GM23338 (cell line): ENCODE data around the gene PEDS1. TPM values are rescaled to one million over a fixed set of nuclear protein-coding genes. Genes with fewer than 3 reads are reported as not detected.

Source experiments
- CREB1 ChIP-seq: fragments of 250-450 bp; sonication (Bioruptor Pico); IDR thresholded peaks from 2 replicates; pipeline ENCODE4 v1.5.0; 2020; ENCODE audit warnings: low read depth, mild to moderate bottlenecking, moderate library complexity
- JUNB ChIP-seq: IDR thresholded peaks from one replicate; pipeline ENCODE4 v1.6.1; 2016; ENCODE audit warnings: antibody characterized with exemption; ENCODE audit not compliant: unreplicated experiment
- NANOG ChIP-seq: IDR thresholded peaks from 2 replicates; pipeline ENCODE4 v1.6.1; 2016; ENCODE audit warnings: antibody characterized with exemption, borderline replicate concordance
- POLR2AphosphoS5 ChIP-seq: IDR thresholded peaks from 2 replicates; pipeline ENCODE4 v1.6.1; 2016; ENCODE audit warnings: antibody characterized with exemption, low read depth
- STAT1 ChIP-seq: IDR thresholded peaks from one replicate; pipeline ENCODE4 v1.6.1; 2016; ENCODE audit warnings: antibody characterized with exemption; ENCODE audit not compliant: unreplicated experiment
- ZNF114 ChIP-seq: fragments of 250-450 bp; sonication (Bioruptor Pico); IDR thresholded peaks from 2 replicates; pipeline ENCODE4 v1.5.0; 2020; ENCODE audit warnings: mild to moderate bottlenecking, moderate library complexity
- polyA plus RNA-seq: library from polyadenylated mRNA; unstranded; fragments of >200 nt; fragmentation: Nextera tagmentation; extraction: Ambion mirVana; gene quantifications from 2 replicates; pipeline ENCODE4 v1.2.1, GENCODE V29; 2016
- total RNA-seq: library from RNA; depleted of rRNA; stranded (reverse); fragments of >200 nt; shearing (Covaris generic); gene quantifications from 2 replicates; pipeline ENCODE4 v1.2.3, GENCODE V29; 2014
- TF ChIP-seq, protein P1 (sequence below): fragments of 250-450 bp; sonication (Bioruptor Pico); IDR thresholded peaks from 2 replicates; pipeline ENCODE4 v1.5.0; 2020; ENCODE audit warnings: mild to moderate bottlenecking, moderate library complexity
- TF ChIP-seq, protein P2 (sequence below), 2 experiments: fragments of 200-600 bp in 1 of 2; sonication (generic) in 1 of 2; conservative IDR thresholded peaks; 2 replicates each; pipeline versions ENCODE4 v1.5.1 to v1.6.1; 2016 to 2017; ENCODE audit warnings: antibody characterized with exemption in 2 of 2, low read depth in 2 of 2, mild to moderate bottlenecking in 2 of 2, moderate library complexity in 1 of 2

The PEDS1 gene
- total and polyA plus RNA-seq, 2 experiments from 2014 or later: 34.5 to 43.6 TPM

DNA sequence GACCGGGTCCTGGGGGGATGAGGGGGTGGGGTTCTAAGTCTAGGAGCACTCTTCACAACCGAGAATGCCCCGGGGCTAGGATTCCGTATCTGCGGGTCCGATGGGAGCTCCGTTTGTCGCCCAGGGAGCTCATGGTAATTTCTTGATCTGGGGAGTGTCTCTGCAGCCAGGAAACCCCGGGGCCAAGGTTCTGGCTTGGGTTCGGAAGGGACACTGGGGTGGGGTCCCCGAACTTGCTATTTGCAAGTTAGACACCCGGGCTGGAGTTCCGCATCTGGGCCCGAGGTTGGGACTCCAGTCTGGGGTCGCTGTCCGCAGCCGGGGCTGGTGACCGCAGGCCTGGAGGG lies 397 bp downstream of the PEDS1 start (continued):
- TF ChIP-seq, protein P1, sequence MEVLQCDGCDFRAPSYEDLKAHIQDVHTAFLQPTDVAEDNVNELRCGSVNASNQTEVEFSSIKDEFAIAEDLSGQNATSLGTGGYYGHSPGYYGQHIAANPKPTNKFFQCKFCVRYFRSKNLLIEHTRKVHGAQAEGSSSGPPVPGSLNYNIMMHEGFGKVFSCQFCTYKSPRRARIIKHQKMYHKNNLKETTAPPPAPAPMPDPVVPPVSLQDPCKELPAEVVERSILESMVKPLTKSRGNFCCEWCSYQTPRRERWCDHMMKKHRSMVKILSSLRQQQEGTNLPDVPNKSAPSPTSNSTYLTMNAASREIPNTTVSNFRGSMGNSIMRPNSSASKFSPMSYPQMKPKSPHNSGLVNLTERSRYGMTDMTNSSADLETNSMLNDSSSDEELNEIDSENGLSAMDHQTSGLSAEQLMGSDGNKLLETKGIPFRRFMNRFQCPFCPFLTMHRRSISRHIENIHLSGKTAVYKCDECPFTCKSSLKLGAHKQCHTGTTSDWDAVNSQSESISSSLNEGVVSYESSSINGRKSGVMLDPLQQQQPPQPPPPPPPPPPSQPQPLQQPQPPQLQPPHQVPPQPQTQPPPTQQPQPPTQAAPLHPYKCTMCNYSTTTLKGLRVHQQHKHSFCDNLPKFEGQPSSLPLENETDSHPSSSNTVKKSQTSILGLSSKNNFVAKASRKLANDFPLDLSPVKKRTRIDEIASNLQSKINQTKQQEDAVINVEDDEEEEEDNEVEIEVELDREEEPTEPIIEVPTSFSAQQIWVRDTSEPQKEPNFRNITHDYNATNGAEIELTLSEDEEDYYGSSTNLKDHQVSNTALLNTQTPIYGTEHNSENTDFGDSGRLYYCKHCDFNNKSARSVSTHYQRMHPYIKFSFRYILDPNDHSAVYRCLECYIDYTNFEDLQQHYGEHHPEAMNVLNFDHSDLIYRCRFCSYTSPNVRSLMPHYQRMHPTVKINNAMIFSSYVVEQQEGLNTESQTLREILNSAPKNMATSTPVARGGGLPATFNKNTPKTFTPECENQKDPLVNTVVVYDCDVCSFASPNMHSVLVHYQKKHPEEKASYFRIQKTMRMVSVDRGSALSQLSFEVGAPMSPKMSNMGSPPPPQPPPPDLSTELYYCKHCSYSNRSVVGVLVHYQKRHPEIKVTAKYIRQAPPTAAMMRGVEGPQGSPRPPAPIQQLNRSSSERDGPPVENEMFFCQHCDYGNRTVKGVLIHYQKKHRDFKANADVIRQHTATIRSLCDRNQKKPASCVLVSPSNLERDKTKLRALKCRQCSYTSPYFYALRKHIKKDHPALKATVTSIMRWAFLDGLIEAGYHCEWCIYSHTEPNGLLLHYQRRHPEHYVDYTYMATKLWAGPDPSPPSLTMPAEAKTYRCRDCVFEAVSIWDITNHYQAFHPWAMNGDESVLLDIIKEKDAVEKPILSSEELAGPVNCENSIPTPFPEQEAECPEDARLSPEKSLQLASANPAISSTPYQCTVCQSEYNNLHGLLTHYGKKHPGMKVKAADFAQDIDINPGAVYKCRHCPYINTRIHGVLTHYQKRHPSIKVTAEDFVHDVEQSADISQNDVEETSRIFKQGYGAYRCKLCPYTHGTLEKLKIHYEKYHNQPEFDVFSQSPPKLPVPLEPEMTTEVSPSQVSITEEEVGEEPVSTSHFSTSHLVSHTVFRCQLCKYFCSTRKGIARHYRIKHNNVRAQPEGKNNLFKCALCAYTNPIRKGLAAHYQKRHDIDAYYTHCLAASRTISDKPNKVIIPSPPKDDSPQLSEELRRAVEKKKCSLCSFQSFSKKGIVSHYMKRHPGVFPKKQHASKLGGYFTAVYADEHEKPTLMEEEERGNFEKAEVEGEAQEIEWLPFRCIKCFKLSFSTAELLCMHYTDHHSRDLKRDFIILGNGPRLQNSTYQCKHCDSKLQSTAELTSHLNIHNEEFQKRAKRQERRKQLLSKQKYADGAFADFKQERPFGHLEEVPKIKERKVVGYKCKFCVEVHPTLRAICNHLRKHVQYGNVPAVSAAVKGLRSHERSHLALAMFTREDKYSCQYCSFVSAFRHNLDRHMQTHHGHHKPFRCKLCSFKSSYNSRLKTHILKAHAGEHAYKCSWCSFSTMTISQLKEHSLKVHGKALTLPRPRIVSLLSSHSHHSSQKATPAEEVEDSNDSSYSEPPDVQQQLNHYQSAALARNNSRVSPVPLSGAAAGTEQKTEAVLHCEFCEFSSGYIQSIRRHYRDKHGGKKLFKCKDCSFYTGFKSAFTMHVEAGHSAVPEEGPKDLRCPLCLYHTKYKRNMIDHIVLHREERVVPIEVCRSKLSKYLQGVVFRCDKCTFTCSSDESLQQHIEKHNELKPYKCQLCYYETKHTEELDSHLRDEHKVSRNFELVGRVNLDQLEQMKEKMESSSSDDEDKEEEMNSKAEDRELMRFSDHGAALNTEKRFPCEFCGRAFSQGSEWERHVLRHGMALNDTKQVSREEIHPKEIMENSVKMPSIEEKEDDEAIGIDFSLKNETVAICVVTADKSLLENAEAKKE (CRISPR knock-in tag): no peak
- TF ChIP-seq, protein P2, sequence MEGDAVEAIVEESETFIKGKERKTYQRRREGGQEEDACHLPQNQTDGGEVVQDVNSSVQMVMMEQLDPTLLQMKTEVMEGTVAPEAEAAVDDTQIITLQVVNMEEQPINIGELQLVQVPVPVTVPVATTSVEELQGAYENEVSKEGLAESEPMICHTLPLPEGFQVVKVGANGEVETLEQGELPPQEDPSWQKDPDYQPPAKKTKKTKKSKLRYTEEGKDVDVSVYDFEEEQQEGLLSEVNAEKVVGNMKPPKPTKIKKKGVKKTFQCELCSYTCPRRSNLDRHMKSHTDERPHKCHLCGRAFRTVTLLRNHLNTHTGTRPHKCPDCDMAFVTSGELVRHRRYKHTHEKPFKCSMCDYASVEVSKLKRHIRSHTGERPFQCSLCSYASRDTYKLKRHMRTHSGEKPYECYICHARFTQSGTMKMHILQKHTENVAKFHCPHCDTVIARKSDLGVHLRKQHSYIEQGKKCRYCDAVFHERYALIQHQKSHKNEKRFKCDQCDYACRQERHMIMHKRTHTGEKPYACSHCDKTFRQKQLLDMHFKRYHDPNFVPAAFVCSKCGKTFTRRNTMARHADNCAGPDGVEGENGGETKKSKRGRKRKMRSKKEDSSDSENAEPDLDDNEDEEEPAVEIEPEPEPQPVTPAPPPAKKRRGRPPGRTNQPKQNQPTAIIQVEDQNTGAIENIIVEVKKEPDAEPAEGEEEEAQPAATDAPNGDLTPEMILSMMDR (conservative IDR thresholded peaks at IDR 0.05; ENCODE audit: low read depth in 2 of 2): no peak
- TF ChIP-seq STAT1 (no peak), CREB1 (no peak), NANOG (no peak), ZNF114 (no peak), POLR2AphosphoS5 (no peak), JUNB (no peak)
